K562 (cell line): Measurements from ENCODE around the gene AFG1L. TPM values are rescaled to one million over a fixed set of nuclear protein-coding genes. Genes with fewer than 3 reads are reported as not detected.

Experiments
- ATAC-seq: fragments of 200-7000 bp; cut with Tn5 transposase; 3 replicates; pipeline ENCODE4 v1.9.1; 2020; ENCODE audit warnings: moderate library complexity
- BruUV-seq: library from RNA; stranded (reverse); fragments of 400-500 nt; replicated peaks from 2 replicates; lab custom pipeline; 2021; lab: Mats Ljungman, UMichigan
- CTCF ChIA-PET: fragments of 300-600 bp; formaldehyde crosslinking; extraction: SDS; loops from one replicate; lab custom pipeline; 2021; ENCODE audit warnings: low intra/inter-chr PET ratio; lab: Yijun Ruan, JAX
- POLR2A ChIA-PET: fragments of 300-600, 350-650 bp; sonication (Branson Sonifier 250); formaldehyde crosslinking; extraction: SDS; loops from one replicate; lab custom pipeline; 2021; ENCODE audit warnings: antibody characterized with exemption, inconsistent platforms; lab: Yijun Ruan, JAX
- DNase-seq, 4 experiments: peaks; one replicate each; pipeline versions ENCODE4 v3.0.0 to v3.0.0-alpha.2; 2011 to 2018; ENCODE audit warnings: low spot score in 3 of 4, mixed read lengths in 3 of 4; ENCODE audit errors: extremely low read depth in 1 of 4
- FAIRE-seq: peaks from 2 replicates; lab custom pipeline; 2011; peaks lifted over from hg19 to GRCh38; lab: Jason Lieb, UNC
- H2AFZ ChIP-seq: 2 replicates; pipeline ENCODE4 v1.6.0; 2011; ENCODE audit warnings: low read depth, low read length, control low read depth, inconsistent platforms
- H3K27ac ChIP-seq: fragments of 200-600 bp; 3 replicates; pipeline ENCODE4 v1.8.0; 2011; ENCODE audit warnings: low read depth, mild to moderate bottlenecking, control low read depth, inconsistent platforms, low read length, moderate library complexity, mixed read lengths; ENCODE audit errors: extremely low read depth
- H3K27me3 ChIP-seq, 2 experiments: fragments of 300-600 bp in 1 of 2; 2 replicates in 1 of 2; 3 replicates in 1 of 2; pipeline versions ENCODE4 v1.6.0 to v1.8.0; 2011; ENCODE audit warnings: inconsistent platforms in 2 of 2, low read length in 2 of 2, mild to moderate bottlenecking in 1 of 2, mixed read lengths in 1 of 2, moderate library complexity in 1 of 2; ENCODE audit not compliant: control insufficient read depth in 2 of 2, insufficient read depth in 2 of 2
- H3K36me3 ChIP-seq: fragments of 300-600 bp; 3 replicates; pipeline ENCODE4 v1.8.0; 2011; ENCODE audit warnings: mild to moderate bottlenecking, low read length, inconsistent platforms; ENCODE audit not compliant: control insufficient read depth, insufficient read depth
- H3K4me1 ChIP-seq, 2 experiments: fragments of 200-600 bp in 1 of 2; replicated peaks in 1 of 2; 2 replicates in 1 of 2; 3 replicates in 1 of 2; pipeline versions ENCODE4 v1.5.1 to v1.8.0; 2011; ENCODE audit warnings: inconsistent platforms in 2 of 2, low read length in 2 of 2, mild to moderate bottlenecking in 1 of 2, mixed read lengths in 1 of 2, moderate library complexity in 1 of 2; ENCODE audit not compliant: control insufficient read depth in 2 of 2, insufficient read depth in 2 of 2
- H3K4me2 ChIP-seq: 2 replicates; pipeline ENCODE4 v1.6.1; 2011; ENCODE audit warnings: low read length, control low read depth, inconsistent platforms, mixed read lengths; ENCODE audit not compliant: insufficient read depth
- H3K4me3 ChIP-seq: fragments of 200-600 bp; sonication (generic), shearing (Covaris generic); 2 replicates; pipeline ENCODE4 v1.5.1; 2016; ENCODE audit warnings: control low read depth, inconsistent platforms
- H3K79me2 ChIP-seq: fragments of 200-600 bp; 3 replicates; pipeline ENCODE4 v1.8.0; 2011; ENCODE audit warnings: low read length, inconsistent platforms; ENCODE audit not compliant: control insufficient read depth, insufficient read depth
- H3K9ac ChIP-seq, 2 experiments: 2 replicates each; pipeline versions ENCODE4 v1.6.0 to v1.6.1; 2011; ENCODE audit warnings: low read depth in 2 of 2, low read length in 2 of 2, control low read depth in 1 of 2, inconsistent platforms in 1 of 2, mild to moderate bottlenecking in 1 of 2, mixed read lengths in 1 of 2; ENCODE audit not compliant: insufficient read depth in 1 of 2
- H3K9me1 ChIP-seq: one replicate; pipeline ENCODE4 v1.6.0; 2011; ENCODE audit warnings: inconsistent platforms, mild to moderate bottlenecking, low read length, moderate library complexity; ENCODE audit not compliant: control insufficient read depth, insufficient read depth
- H3K9me3 ChIP-seq: replicated peaks from 2 replicates; pipeline ENCODE4 v1.5.1; 2011; ENCODE audit warnings: low read depth, low read length, inconsistent platforms; ENCODE audit not compliant: control insufficient read depth, insufficient read depth
- H4K20me1 ChIP-seq: replicated peaks from 2 replicates; pipeline ENCODE4 v1.6.1; 2011; ENCODE audit warnings: low read length, inconsistent platforms, mixed read lengths; ENCODE audit not compliant: control insufficient read depth, insufficient read depth
- FUS ChIP-seq: fragments of 200-400 bp; formaldehyde crosslinking; optimal IDR thresholded peaks from 2 replicates; pipeline ENCODE3; 2017; ENCODE audit warnings: low read depth, low read length
- HIVEP1 ChIP-seq: fragments of 250-450 bp; sonication (Bioruptor Pico); IDR thresholded peaks from 2 replicates; pipeline ENCODE4 v1.4.0; 2020; ENCODE audit warnings: mild to moderate bottlenecking
- MYC ChIP-seq, 2 experiments: fragments of 250-450 bp in 1 of 2; sonication (Bioruptor Pico) in 1 of 2; IDR thresholded peaks; 2 replicates each; pipeline versions ENCODE4 v1.5.1 to v1.6.1; 2012 to 2021; ENCODE audit warnings: low read depth in 2 of 2, borderline replicate concordance in 1 of 2, improper control_type of control experiment in 1 of 2, low read length in 1 of 2, mild to moderate bottlenecking in 1 of 2, moderate library complexity in 1 of 2
- NFATC3 ChIP-seq: fragments of 450-650 bp; IDR thresholded peaks from 2 replicates; pipeline ENCODE4 v1.6.1; 2017; ENCODE audit warnings: mild to moderate bottlenecking
- PHB2 ChIP-seq: fragments of 450-650 bp; IDR thresholded peaks from 2 replicates; pipeline ENCODE4 v1.6.1; 2017; ENCODE audit warnings: low read depth
- SREBF1 ChIP-seq: fragments of 150-350 bp; IDR thresholded peaks from 2 replicates; pipeline ENCODE4 v1.6.1; 2014; ENCODE audit warnings: antibody characterized with exemption, low read depth, low read length, borderline replicate concordance
- ZNF766 ChIP-seq: fragments of 200-800 bp; sonication (Bioruptor generic); conservative IDR thresholded peaks from 2 replicates; pipeline ENCODE4 v1.6.1; 2016; ENCODE audit warnings: missing genetic modification characterization, missing compliant biosample characterization
- whole genome bisulfite sequencing: fragments of 100-300 bp; shearing (Covaris generic); methylation state at CpG from one replicate; pipeline ENCODE4 v1.1.6; 2016; ENCODE audit warnings: low coverage, mixed read lengths; ENCODE audit not compliant: insufficient coverage; ENCODE audit errors: missing lambda C conversion rate; 5-methylcytosine and 5-hydroxymethylcytosine counted together
- in situ Hi-C: fragments of 300-500 bp; cut with MboI; formaldehyde crosslinking; loops from 4 replicates; pipeline ENCODE4 v1.15.0; 2018; ENCODE audit warnings: inconsistent platforms, mixed read lengths
- intact Hi-C: fragments of 100-400 bp; cut with micrococcal nuclease; formaldehyde crosslinking; loops from 2 replicates; pipeline ENCODE4 v1.14.2; 2022
- polyA plus RNA-seq, 8 experiments: library from polyadenylated mRNA; depleted of rRNA in 4 of 8; stranded (reverse) in 5 of 8; unstranded in 3 of 8; fragments of >200 nt; fragmentation: Nextera tagmentation in 2 of 8; fragmentation: Illumina TruSeq in 1 of 8; extraction: Ambion mirVana in 2 of 8; extraction: Trizol in 1 of 8; gene quantifications; 2 replicates each; pipeline versions ENCODE4 v1.2.1 to v1.2.3, GENCODE V29; 2011 to 2014; ENCODE audit warnings: inconsistent platforms in 1 of 8, missing spikeins in 1 of 8
- total RNA-seq, 7 experiments: library from RNA; depleted of rRNA in 6 of 7; stranded (reverse); fragments of >200 nt in 6 of 7; fragmentation: Illumina TruSeq in 2 of 7; extraction: Trizol in 2 of 7; gene quantifications; 2 replicates each; pipeline versions ENCODE4 v1.2.1 to v1.2.3, GENCODE V29; 2011 to 2021; ENCODE audit warnings: low replicate concordance in 1 of 7
- TF ChIP-seq, protein P1 (sequence below): sonication (generic); formaldehyde crosslinking; IDR thresholded peaks from 2 replicates; pipeline ENCODE4 v1.8.1; 2023; ENCODE audit warnings: mild to moderate bottlenecking, missing genetic modification reagents
- TF ChIP-seq, protein P2 (sequence below): fragments of 250-450 bp; sonication (Bioruptor Pico); IDR thresholded peaks from 2 replicates; pipeline ENCODE4 v1.9.0; 2021; ENCODE audit warnings: mild to moderate bottlenecking, inconsistent platforms
- TF ChIP-seq, protein P3 (sequence below): sonication (generic); formaldehyde crosslinking; IDR thresholded peaks from 2 replicates; pipeline ENCODE4 v1.8.0; 2023; ENCODE audit warnings: mild to moderate bottlenecking, missing genetic modification reagents
- TF ChIP-seq, protein P4 (sequence below): fragments of 450-650 bp; IDR thresholded peaks from 2 replicates; pipeline ENCODE4 v1.6.1; 2016; ENCODE audit warnings: borderline replicate concordance

The AFG1L gene
- total and polyA plus RNA-seq, 9 of the 15 experiments (the other 6 are each of a cell fraction or from before 2014, with no cell fraction given), result 2.2 to 15.5 (median 5.8) TPM

DNA sequence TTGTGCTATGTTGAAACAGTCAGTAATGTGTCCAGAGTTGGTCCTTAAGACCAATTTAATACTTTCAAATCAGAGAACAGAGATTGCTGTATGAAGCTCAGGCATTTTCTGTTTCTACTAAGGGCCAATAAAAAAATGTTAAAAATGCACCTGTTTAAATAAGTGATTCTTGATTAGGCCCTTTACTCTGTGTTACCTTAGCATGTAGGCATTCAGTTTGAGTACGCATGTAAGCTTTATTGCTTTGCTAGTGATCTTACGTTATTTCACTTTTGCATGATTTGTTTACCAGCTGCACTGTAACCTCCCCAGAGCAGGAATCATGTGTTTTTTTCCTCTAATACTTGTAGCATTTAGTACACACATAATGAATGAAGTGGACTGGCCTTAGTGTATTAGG lies 61.0 kb downstream of the AFG1L start:
- POLR2A ChIA-PET, result interaction anchor here (0.6 kb wide), 1 partner anchor 35 kb away, joined by 3 read pairs; no protein-coding TSS in a partner anchor
- Histone ChIP-seq H3K4me3 (no peak overlapping the region), H3K4me1 (peaks cover 2 to 10% of the 10 kb centered on the region in 2 experiments; a peak in 4 of 5 replicates), H3K4me2 (no peak overlapping the region), H2AFZ (no peak overlapping the region), H3K9ac (no peak overlapping the region), H3K36me3 (peaks cover 4% of the 10 kb centered on the region; the same call in 1 of the 3 replicates), H3K27ac (no peak overlapping the region), H3K27me3 (no peaks in the 10 kb centered on the region), H3K9me3 (no peaks in the 10 kb centered on the region), H3K79me2 (no peaks in the 10 kb centered on the region), H3K9me1 (no peaks in the 10 kb centered on the region), H4K20me1 (no peaks in the 10 kb centered on the region)
- intact Hi-C loops (no loop called here), in situ Hi-C loops (no loop called here)
- ATAC-seq (no peak), FAIRE-seq (no peak), DNase-seq (no peak)
- CTCF ChIA-PET, result no interaction called here
- BruUV-seq, result no TSS peak
- WGBS, result 95% methylated on average over 2 of the region's 2 CpGs
- TF ChIP-seq SREBF1 (no peak), ZNF766 (CRISPR knock-in tag) (no peak), PHB2 (no peak), MYC (IDR thresholded peaks at IDR 0.05; ENCODE audit: low read depth, low read length) (no peak), MYC (CRISPR knock-in tag; IDR thresholded peaks at IDR 0.05; ENCODE audit: borderline replicate concordance, low read depth) (no peak), NFATC3 (no peak), FUS (no peak), HIVEP1 (CRISPR knock-in tag) (no peak)
- TF ChIP-seq, protein P1, sequence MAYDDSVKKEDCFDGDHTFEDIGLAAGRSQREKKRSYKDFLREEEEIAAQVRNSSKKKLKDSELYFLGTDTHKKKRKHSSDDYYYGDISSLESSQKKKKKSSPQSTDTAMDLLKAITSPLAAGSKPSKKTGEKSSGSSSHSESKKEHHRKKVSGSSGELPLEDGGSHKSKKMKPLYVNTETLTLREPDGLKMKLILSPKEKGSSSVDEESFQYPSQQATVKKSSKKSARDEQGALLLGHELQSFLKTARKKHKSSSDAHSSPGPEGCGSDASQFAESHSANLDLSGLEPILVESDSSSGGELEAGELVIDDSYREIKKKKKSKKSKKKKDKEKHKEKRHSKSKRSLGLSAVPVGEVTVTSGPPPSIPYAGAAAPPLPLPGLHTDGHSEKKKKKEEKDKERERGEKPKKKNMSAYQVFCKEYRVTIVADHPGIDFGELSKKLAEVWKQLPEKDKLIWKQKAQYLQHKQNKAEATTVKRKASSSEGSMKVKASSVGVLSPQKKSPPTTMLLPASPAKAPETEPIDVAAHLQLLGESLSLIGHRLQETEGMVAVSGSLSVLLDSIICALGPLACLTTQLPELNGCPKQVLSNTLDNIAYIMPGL (CRISPR knock-in tag), result no peak
- TF ChIP-seq, protein P2, sequence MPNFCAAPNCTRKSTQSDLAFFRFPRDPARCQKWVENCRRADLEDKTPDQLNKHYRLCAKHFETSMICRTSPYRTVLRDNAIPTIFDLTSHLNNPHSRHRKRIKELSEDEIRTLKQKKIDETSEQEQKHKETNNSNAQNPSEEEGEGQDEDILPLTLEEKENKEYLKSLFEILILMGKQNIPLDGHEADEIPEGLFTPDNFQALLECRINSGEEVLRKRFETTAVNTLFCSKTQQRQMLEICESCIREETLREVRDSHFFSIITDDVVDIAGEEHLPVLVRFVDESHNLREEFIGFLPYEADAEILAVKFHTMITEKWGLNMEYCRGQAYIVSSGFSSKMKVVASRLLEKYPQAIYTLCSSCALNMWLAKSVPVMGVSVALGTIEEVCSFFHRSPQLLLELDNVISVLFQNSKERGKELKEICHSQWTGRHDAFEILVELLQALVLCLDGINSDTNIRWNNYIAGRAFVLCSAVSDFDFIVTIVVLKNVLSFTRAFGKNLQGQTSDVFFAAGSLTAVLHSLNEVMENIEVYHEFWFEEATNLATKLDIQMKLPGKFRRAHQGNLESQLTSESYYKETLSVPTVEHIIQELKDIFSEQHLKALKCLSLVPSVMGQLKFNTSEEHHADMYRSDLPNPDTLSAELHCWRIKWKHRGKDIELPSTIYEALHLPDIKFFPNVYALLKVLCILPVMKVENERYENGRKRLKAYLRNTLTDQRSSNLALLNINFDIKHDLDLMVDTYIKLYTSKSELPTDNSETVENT (CRISPR knock-in tag), result no peak
- TF ChIP-seq, protein P3, sequence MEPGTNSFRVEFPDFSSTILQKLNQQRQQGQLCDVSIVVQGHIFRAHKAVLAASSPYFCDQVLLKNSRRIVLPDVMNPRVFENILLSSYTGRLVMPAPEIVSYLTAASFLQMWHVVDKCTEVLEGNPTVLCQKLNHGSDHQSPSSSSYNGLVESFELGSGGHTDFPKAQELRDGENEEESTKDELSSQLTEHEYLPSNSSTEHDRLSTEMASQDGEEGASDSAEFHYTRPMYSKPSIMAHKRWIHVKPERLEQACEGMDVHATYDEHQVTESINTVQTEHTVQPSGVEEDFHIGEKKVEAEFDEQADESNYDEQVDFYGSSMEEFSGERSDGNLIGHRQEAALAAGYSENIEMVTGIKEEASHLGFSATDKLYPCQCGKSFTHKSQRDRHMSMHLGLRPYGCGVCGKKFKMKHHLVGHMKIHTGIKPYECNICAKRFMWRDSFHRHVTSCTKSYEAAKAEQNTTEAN (CRISPR knock-in tag), result no peak
- TF ChIP-seq, protein P4, sequence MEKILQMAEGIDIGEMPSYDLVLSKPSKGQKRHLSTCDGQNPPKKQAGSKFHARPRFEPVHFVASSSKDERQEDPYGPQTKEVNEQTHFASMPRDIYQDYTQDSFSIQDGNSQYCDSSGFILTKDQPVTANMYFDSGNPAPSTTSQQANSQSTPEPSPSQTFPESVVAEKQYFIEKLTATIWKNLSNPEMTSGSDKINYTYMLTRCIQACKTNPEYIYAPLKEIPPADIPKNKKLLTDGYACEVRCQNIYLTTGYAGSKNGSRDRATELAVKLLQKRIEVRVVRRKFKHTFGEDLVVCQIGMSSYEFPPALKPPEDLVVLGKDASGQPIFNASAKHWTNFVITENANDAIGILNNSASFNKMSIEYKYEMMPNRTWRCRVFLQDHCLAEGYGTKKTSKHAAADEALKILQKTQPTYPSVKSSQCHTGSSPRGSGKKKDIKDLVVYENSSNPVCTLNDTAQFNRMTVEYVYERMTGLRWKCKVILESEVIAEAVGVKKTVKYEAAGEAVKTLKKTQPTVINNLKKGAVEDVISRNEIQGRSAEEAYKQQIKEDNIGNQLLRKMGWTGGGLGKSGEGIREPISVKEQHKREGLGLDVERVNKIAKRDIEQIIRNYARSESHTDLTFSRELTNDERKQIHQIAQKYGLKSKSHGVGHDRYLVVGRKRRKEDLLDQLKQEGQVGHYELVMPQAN, result no peak
